Measurements from ENCODE around the gene SDSL.

SDSL gene

GRCh38 chr12:113480336-113480971 is 58.3 kb downstream of the SDSL start:
- H3K27ac ChIP-seq: no peak overlapping the region
- TF ChIP-seq, protein P1, sequence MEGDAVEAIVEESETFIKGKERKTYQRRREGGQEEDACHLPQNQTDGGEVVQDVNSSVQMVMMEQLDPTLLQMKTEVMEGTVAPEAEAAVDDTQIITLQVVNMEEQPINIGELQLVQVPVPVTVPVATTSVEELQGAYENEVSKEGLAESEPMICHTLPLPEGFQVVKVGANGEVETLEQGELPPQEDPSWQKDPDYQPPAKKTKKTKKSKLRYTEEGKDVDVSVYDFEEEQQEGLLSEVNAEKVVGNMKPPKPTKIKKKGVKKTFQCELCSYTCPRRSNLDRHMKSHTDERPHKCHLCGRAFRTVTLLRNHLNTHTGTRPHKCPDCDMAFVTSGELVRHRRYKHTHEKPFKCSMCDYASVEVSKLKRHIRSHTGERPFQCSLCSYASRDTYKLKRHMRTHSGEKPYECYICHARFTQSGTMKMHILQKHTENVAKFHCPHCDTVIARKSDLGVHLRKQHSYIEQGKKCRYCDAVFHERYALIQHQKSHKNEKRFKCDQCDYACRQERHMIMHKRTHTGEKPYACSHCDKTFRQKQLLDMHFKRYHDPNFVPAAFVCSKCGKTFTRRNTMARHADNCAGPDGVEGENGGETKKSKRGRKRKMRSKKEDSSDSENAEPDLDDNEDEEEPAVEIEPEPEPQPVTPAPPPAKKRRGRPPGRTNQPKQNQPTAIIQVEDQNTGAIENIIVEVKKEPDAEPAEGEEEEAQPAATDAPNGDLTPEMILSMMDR (conservative IDR thresholded peaks at IDR 0.05): no peak

DNA sequence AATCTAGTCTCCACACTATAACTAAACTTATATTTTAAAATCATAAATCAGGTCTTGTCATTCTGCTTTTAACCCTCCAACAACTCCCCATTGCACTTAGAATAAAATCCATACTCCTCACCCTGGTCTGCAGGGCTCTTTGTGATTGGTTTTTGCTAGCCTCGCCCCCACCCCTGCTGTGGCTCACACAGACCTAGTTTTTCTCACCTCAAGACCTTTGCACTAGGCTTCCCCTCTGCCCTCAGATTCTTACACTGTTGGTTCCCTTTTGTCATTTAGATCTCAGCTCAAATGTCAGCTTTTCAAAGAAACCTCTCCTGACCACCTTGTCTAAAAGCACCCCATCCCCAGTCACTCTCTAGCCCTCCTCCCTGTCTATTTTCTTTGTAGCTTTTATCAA is 60.2 kb downstream of the SDSL start:
- H3K27ac ChIP-seq: no peak overlapping the region
- TF ChIP-seq, protein P1 (conservative IDR thresholded peaks at IDR 0.05): no peak

DNA sequence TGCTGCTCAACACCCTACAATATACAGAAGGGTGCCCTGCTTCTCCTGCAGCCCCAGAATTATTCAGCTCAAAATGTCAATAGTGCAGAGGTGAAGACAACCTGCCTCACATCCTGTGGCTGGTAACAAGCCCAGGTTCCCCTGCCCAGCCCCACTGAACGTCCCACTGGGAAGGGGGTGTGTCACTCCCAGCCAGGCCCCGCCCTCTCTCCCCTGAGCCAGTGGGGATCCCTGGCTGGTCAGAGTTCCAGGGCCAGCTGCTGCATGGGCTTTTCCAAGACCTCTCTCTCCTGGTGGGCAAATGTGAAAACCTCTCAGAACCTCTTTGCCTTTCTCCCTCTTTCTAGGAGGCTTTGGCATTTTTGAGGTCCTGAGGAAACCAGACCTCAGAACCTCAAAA is 63.1 kb downstream of the SDSL start:
- TF ChIP-seq, protein P1 (conservative IDR thresholded peaks at IDR 0.05): no peak
- no peak overlapping the region for H3K27ac ChIP-seq

DNA sequence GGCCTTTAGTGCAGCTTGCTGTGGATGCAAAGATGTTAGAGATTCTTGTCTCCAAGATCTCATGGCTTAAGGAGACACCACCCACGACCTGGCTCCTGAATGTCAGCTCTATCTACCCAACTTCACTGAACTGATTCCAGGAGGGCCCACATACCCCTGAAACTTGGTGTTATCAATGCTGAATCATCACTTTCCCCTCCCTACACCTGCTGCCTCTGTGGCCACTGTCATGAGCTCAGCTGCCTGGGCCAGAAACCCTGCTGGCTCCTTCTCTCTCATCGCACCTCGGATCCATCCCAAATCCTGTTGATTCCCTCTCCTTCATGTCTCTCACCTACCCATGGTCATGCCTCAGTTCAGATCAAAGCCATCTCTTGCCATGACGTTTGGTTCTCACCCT is 64.5 kb downstream of the SDSL start:
- H3K27ac ChIP-seq: no peak overlapping the region
- TF ChIP-seq, protein P1 (conservative IDR thresholded peaks at IDR 0.05): no peak

Measured in VCaP (cell line).